Measurements from ENCODE around the gene MYPN. TPM values are rescaled to one million over a fixed set of nuclear protein-coding genes. Genes with fewer than 3 reads are reported as not detected.

Gene MYPN
- polyA plus RNA-seq, 4 donors: 0.04 to 0.07 (median 0.05) TPM; not detected in 1

DNA sequence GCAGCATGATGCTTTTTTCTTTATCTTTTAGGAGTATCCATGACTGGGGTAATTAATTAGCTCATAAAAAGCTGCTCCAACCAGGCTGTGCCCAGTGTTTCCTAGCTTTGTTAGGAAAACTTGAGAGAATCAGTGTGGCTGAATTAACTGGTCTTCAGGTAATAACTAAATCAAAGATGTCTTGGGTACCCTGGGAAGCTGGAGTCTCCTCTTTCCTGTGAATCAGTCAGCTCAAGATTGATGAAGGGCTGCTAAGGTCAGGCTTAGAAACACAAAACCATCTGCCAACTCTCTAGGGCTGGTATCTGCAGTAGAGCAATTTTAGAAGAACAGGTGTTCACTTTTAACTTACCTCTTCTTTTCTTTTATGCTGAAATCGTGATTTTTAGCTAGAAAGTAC is 144.1 kb downstream of the MYPN start:
- DNase-seq (ENCODE audit: low read depth in 4 of 4, low spot score in 3 of 4): no peak

DNA sequence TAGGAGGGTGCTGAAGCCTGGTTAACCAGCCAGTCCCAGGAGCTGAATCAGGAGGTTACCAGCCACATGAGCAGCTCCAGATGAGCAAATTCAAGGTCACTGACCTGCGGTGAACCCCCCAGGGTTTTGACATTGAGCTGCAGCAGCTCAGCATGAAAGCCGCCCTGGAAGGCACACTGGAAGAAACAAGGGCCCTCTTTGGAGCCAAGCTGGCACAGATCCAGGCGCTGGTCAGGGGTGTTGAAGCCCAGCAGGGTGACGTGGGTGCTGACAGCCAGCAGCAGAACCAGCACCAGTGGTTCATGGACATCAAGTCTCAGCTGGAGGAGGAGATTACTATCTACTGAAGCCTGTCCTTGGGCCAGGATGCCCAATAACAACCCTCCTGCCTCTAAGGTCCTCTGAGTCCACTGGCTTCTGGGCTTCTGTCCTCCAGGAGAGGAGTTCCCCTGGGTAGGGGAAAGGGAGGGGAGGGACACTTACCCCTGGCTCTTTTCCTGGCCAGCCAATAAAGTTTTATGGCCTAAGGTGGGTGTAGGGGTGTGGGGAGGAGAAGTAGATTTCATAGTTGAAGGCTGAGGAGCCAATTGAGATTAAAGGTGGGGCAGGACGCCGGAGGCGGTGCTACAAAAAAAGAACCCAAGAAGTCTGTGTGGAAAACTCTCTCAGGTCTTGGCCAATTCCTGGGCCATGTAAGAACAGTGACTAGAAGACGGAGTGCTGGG is 152.0 kb downstream of the MYPN start:
- no peak for DNase-seq (ENCODE audit: low read depth in 4 of 4, low spot score in 3 of 4)

Other genes starting within 250 kb of the MYPN start
- gene SIRT1, start 224.8 kb upstream of the MYPN start, polyA plus RNA-seq (ENCODE audit: insufficient read length in 4 of 4): 10 to 100 TPM; 37.1 to 56.6 (median 51.5) TPM
- 10 to 100 TPM; 42.8 to 57.1 (median 47.2) TPM for gene HERC4, start 34.2 kb upstream of the MYPN start, polyA plus RNA-seq (ENCODE audit: insufficient read length in 4 of 4)
- gene ATOH7, start 122.6 kb downstream of the MYPN start, polyA plus RNA-seq (ENCODE audit: insufficient read length in 4 of 4): 1 to 10 TPM in 3 of 4 donors, under 1 TPM in 1; 0.99 to 1.5 (median 1.4) TPM
- 100 to 1,000 TPM; 316 to 391 (median 367) TPM for gene HNRNPH3, start 222.6 kb downstream of the MYPN start, polyA plus RNA-seq (ENCODE audit: insufficient read length in 4 of 4)
- 10 to 100 TPM; 61.0 to 100.0 (median 86.7) TPM for gene PBLD, start 223.4 kb downstream of the MYPN start, polyA plus RNA-seq (ENCODE audit: insufficient read length in 4 of 4)

Measured in right renal pelvis (tissue), 4 donors.